Mucosa of descending colon (tissue), 3 donors: ENCODE data around the gene IL9R. TPM values are rescaled to one million over a fixed set of nuclear protein-coding genes. Genes with fewer than 3 reads are reported as not detected.
"Not testable (repeated sequence)": the region's sequence is repeated elsewhere in the genome, so short reads cannot be mapped to it uniquely, and the experiment has no call there.

Source experiments
- ATAC-seq: fragments of 200-7000 bp; cut with Tn5 transposase; one replicate; pipeline ENCODE4 v1.9.1; 2020; ENCODE audit warnings: mild to moderate bottlenecking, moderate library complexity
- DNase-seq, 3 donors: peaks; one replicate each; pipeline ENCODE4 v3.0.0-alpha.2; 2020
- H3K36me3 ChIP-seq: fragments of 200-600 bp; one replicate; pipeline ENCODE4 v1.8.0; 2021; ENCODE audit warnings: low read depth, mild to moderate bottlenecking
- H3K4me1 ChIP-seq: fragments of 200-600 bp; one replicate; pipeline ENCODE4 v1.8.0; 2021; ENCODE audit warnings: low read depth, mild to moderate bottlenecking
- H3K4me3 ChIP-seq: fragments of 200-600 bp; one replicate; pipeline ENCODE4 v1.8.0; 2021; ENCODE audit warnings: mild to moderate bottlenecking
- H3K9me3 ChIP-seq: fragments of 200-600 bp; one replicate; pipeline ENCODE4 v1.8.0; 2021; ENCODE audit warnings: mild to moderate bottlenecking
- intact Hi-C, 2 donors: fragments of 100-400 bp; cut with DNase I in 1 of 2; cut with micrococcal nuclease in 1 of 2; formaldehyde crosslinking; loops; one replicate each; pipeline versions ENCODE4 v1.11.0 to v1.11.1; 2022; cut with DNase I, micrococcal nuclease
- total RNA-seq, 3 donors: library from RNA; stranded (reverse); fragmentation: NEBNext Ultra II Directional in 2 of 3; extraction: Animal tissue kit (Norgen Biotek cat#: 25700) in 2 of 3; gene quantifications; one replicate each; pipeline versions ENCODE4 v1.2.1 to v1.2.4, GENCODE V29; 2021 to 2023
- TF ChIP-seq, protein P1 (sequence below): fragments of 200-600 bp; IDR thresholded peaks from one replicate; pipeline ENCODE4 v1.8.0; 2022; ENCODE audit warnings: antibody characterized with exemption, mild to moderate bottlenecking
- donor health status: DM: no; HTN: no; CAD: no; lungs with moderate emphysema.
- donor health status: DM: no; HTN: no; CAD: no.
- donor health status: DM: no; HTN: yes; CAD: no.

IL9R gene
- total RNA-seq, 3 donors from 2014 or later = 0.63 to 2.4 (median 1.0) TPM

DNA sequence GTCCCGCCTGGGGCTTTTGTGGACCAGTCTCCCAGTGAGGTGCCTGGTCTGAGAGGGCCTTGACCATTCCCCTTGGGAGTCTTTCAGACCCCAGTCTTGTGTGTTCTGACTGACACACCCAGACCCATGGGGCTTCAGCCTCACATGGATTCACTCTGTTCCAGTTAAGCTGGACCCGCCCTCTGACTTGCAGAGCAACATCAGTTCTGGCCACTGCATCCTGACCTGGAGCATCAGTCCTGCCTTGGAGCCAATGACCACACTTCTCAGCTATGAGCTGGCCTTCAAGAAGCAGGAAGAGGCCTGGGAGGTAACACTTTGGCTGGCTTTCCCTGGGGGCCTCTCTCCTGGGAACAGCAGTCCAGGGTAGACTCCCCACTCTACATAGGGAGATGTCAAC is 6.8 kb downstream of the IL9R start:
- TF ChIP-seq, protein P1, sequence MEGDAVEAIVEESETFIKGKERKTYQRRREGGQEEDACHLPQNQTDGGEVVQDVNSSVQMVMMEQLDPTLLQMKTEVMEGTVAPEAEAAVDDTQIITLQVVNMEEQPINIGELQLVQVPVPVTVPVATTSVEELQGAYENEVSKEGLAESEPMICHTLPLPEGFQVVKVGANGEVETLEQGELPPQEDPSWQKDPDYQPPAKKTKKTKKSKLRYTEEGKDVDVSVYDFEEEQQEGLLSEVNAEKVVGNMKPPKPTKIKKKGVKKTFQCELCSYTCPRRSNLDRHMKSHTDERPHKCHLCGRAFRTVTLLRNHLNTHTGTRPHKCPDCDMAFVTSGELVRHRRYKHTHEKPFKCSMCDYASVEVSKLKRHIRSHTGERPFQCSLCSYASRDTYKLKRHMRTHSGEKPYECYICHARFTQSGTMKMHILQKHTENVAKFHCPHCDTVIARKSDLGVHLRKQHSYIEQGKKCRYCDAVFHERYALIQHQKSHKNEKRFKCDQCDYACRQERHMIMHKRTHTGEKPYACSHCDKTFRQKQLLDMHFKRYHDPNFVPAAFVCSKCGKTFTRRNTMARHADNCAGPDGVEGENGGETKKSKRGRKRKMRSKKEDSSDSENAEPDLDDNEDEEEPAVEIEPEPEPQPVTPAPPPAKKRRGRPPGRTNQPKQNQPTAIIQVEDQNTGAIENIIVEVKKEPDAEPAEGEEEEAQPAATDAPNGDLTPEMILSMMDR = no peak
- Histone ChIP-seq H3K4me1 (no peaks in the 10 kb centered on the region), H3K9me3 (no peaks in the 10 kb centered on the region), H3K4me3 (no peak overlapping the region), H3K36me3 (no peaks in the 10 kb centered on the region)
- DNase-seq = no peak
- intact Hi-C loops = no loop called here
- no peak for ATAC-seq

DNA sequence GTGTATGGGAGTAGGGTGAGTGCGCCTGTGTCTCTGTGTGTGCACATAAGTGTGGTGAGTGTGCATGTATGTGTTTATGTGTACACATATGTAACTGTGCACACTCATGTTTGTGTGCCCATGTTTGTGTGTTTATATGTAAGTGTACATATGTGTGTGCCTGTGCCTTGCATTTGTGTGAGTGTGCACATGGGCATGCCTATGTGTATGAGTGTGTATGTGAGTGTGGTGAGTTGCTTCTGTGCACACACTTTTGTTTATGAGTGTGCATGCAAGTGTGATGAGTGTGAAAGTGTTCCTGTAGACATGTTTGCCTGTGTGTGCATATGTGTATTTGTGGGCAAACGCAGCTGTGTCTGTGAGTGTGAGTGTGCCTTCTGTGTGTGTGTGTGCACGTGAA is 7.2 kb downstream of the IL9R start:
- TF ChIP-seq, protein P1 = no peak
- Histone ChIP-seq H3K4me3 (no peak overlapping the region), H3K36me3 (no peaks in the 10 kb centered on the region), H3K4me1 (no peaks in the 10 kb centered on the region), H3K9me3 (no peaks in the 10 kb centered on the region)
- DNase-seq (no peak), ATAC-seq (no peak)
- intact Hi-C loops = no loop called here

DNA sequence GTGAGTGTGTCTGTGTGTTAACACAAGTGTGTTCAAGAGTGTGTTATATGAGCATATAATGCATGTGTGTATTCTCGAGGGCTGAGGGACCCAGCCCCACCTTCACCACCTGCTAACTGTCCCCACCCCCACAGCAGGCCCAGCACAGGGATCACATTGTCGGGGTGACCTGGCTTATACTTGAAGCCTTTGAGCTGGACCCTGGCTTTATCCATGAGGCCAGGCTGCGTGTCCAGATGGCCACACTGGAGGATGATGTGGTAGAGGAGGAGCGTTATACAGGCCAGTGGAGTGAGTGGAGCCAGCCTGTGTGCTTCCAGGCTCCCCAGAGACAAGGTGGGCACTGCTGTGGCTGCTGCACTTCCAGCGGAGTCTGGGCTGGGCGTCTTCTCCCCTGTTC is 7.6 kb downstream of the IL9R start:
- no peak for DNase-seq
- H3K36me3 ChIP-seq = no peaks in the 10 kb centered on the region
- H3K9me3 ChIP-seq = no peaks in the 10 kb centered on the region
- no peak overlapping the region for H3K4me3 ChIP-seq
- no peak for ATAC-seq
- TF ChIP-seq, protein P1 = no peak
- H3K4me1 ChIP-seq = no peaks in the 10 kb centered on the region
- intact Hi-C loops = no loop called here

DNA sequence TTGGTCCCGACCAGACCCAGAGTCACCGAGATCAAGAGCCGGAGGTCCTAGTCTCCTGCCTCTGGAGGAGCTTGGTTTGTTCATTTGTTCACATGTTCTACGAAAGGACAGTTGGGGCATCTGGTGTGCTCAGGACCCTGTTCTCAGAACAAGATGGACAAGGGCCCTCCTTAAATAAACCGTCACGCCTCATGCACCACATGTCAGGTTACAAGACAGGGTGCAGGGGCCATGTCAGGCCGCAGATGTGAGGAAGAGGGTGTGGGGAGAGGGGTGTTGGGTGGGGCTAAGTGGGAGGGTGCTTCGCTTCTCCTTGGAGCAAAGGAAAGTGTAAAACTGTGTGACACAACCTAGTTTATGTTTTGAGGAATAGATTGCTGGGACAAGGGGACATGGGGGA is 9.0 kb downstream of the IL9R start:
- DNase-seq, H3K4me1 ChIP-seq, ATAC-seq, H3K9me3 ChIP-seq, intact Hi-C loops, H3K4me3 ChIP-seq, H3K36me3 ChIP-seq: not testable (repeated sequence)

DNA sequence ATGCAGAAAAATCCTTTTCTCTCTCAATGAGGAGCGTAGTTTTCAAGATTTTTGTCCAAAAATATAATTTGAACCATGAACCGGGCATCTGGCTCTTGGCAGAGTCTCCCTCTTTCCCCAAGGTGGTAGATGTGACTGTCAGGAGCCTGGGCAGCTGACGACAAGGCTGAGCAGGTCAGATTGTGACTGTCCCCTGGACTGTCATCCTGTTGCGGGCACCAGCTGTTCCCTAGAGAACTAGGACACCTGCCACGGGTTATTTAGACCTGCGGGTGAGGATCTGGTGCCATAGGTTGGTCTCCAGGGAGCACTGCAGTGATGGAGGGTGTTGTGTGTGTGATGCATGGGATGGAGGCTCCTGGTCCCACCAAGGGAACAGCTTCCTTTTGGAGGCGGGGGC is 10.9 kb downstream of the IL9R start:
- H3K4me1 ChIP-seq, H3K36me3 ChIP-seq, H3K4me3 ChIP-seq, ATAC-seq, H3K9me3 ChIP-seq, intact Hi-C loops, DNase-seq: not testable (repeated sequence)

DNA sequence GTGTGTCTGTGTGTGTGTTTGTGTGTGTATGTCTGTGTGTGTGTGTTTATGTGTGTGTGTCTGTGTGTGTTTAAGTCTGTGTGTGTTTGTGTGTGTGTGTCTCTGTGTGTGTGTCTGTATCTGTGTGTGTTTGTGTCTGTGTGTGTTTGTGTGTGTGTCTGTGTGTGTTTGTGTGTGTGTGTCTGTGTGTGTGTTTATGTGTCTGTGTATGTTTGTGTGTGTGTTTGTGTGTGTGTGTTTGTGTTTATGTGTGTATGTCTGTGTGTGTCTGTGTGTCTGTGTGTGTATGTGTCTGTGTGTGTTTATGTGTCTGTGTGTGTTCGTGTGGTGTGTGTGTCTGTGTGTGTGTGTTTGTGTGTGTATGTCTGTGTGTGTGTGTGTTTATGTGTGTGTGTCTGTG is 11.4 kb downstream of the IL9R start:
- ATAC-seq = no peak
- TF ChIP-seq, protein P1 = no peak
- no peak for DNase-seq

DNA sequence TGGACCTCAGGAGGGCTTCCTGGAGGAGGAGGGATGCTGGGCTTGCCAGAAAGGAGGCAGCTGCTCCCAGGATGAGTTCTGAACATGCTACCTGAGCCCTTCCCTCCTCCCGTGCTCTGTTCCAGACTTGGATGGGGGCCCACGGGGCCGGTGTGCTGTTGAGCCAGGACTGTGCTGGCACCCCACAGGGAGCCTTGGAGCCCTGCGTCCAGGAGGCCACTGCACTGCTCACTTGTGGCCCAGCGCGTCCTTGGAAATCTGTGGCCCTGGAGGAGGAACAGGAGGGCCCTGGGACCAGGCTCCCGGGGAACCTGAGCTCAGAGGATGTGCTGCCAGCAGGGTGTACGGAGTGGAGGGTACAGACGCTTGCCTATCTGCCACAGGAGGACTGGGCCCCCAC is 12.2 kb downstream of the IL9R start:
- H3K4me3 ChIP-seq, H3K4me1 ChIP-seq, intact Hi-C loops, ATAC-seq, DNase-seq, H3K36me3 ChIP-seq, H3K9me3 ChIP-seq: not testable (repeated sequence)

More for the DNA sequence above, 11.4 kb downstream of the IL9R start:
- intact Hi-C loops = no loop called here
- Histone ChIP-seq H3K36me3 (no peaks in the 10 kb centered on the region), H3K9me3 (no peaks in the 10 kb centered on the region), H3K4me3 (no peak overlapping the region), H3K4me1 (no peaks in the 10 kb centered on the region)

DNA sequence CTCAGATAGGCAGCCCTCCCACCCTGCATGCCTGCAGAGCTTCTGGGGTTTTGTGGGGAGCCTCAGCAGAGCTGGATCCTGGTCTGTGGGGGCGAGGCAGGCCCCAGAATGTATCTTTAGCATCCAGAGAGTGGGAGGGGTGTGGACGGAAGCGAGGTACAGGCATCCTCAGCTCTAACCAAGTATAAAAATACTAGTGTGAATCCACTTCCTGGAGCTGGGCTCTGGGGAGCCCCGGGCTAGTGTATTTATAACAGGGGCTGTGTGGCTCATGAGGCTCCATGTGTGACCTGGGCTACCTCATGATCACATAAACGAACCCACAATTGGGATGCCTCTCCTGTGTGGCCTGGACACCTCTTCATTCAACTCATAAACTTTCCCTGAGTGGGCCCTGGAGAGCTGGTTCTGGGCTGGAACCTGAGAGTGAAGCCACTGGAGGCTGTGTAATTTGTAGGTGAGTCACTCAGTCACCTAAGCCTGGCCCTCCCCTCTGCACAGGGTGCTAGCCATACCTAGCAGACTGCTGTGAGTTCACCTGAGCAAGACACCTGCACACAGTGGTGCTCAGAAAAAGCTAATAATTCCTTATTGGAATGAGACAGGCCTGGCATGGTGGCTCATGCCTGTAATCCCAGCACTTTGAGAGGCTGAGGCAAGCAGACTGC is 15.9 kb downstream of the IL9R start:
- intact Hi-C loops, H3K4me1 ChIP-seq, H3K4me3 ChIP-seq, DNase-seq, H3K9me3 ChIP-seq, H3K36me3 ChIP-seq: not testable (repeated sequence)
- peak; percentile 42 for ATAC-seq

DNA sequence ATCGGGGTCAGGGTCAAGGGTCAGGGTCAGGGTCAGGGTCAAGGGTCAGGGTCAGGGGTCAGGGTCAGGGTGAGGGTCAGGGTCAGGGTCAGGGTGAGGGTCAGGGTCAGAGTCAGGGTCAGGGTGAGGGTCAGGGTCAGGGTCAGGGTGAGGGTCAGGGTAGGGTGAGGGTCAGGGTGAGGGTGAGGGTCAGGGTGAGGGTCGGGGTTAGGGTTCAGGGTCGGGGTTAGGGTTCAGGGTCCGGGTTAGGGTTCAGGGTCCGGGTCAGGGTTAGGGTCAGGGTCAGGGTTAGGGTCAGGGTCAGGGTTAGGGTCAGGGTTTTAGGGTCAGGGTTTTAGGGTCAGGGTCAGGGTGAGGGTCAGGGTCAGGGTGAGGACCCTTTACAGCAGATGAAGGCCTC is 22.4 kb downstream of the IL9R start:
- H3K9me3 ChIP-seq, intact Hi-C loops, H3K4me3 ChIP-seq, DNase-seq, H3K36me3 ChIP-seq, ATAC-seq, H3K4me1 ChIP-seq: not testable (repeated sequence)

DNA sequence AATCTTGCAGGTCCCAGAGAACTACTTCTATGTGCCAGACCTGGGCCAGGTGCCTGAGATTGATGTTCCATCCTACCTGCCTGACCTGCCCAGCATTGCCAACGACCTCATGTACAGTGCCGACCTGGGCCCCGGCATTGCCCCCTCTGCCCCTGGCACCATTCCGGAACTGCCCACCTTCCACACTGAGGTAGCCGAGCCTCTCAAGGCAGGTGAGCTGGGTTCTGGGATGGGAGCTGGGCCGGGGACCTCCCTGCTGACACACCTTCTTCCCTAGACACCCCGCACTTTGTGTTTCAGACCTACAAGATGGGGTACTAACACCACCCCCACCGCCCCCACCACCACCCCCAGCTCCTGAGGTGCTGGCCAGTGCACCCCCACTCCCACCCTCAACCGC is 25.5 kb downstream of the IL9R start:
- H3K9me3 ChIP-seq, DNase-seq, intact Hi-C loops, H3K36me3 ChIP-seq, ATAC-seq, H3K4me3 ChIP-seq, H3K4me1 ChIP-seq: not testable (repeated sequence)
